ENCODE results near the gene PRKN. TPM values are rescaled to one million over a fixed set of nuclear protein-coding genes. Genes with fewer than 3 reads are reported as not detected.

PRKN gene
- total RNA-seq, 1 donor from 2014 or later: 2.8 TPM

- H3K27ac Mint-ChIP-seq: no peak overlapping the region
- no peaks in the 10 kb centered on the region for H3K36me3 ChIP-seq
- no peak overlapping the region for H3K27ac ChIP-seq
- no peaks in the 10 kb centered on the region for H3K27me3 ChIP-seq
- H4K20me1 ChIP-seq (ENCODE audit: low read depth): no peaks in the 10 kb centered on the region
- H3K4me3 Mint-ChIP-seq: no peak overlapping the region
- H2AFZ ChIP-seq (replicated peaks): no peak overlapping the region
- H3K4me1 Mint-ChIP-seq: peaks cover 22% of the 10 kb centered on the region
- peaks cover 5% of the 10 kb centered on the region for H3K36me3 Mint-ChIP-seq
- H3K4me2 ChIP-seq: no peak overlapping the region
- H3K4me1 ChIP-seq: peaks cover 12% of the 10 kb centered on the region
- no peak overlapping the region for H3K9ac ChIP-seq
- H3K27me3 Mint-ChIP-seq (ENCODE audit: insufficient read depth, low read depth): peaks cover 2% of the 10 kb centered on the region
- no peak overlapping the region for H3K4me3 ChIP-seq
- DNase-seq (ENCODE audit: low spot score): no peak
- no peaks in the 10 kb centered on the region for H3F3A ChIP-seq (ENCODE audit: low read depth)
- no peak for TF ChIP-seq CTCF (IDR thresholded peaks at IDR 0.05)
- no peak for TF ChIP-seq EZH2phosphoT487 (IDR thresholded peaks at IDR 0.05)
- TF ChIP-seq EZH2 (IDR thresholded peaks at IDR 0.05): no peak
- H3K9me3 Mint-ChIP-seq: peaks cover 12% of the 10 kb centered on the region
- H3K9me3 ChIP-seq (ENCODE audit: low read depth): no peaks in the 10 kb centered on the region
- H3K79me2 ChIP-seq (ENCODE audit: low read depth): no peaks in the 10 kb centered on the region
These were observed 239.1 kb downstream of the PRKN start for GRCh38 chr6:162488444-162488843.

- H3K4me1 ChIP-seq: peaks cover 8% of the 10 kb centered on the region
- no peak for DNase-seq (ENCODE audit: low spot score)
- no peaks in the 10 kb centered on the region for H3K9me3 ChIP-seq (ENCODE audit: low read depth)
- no peaks in the 10 kb centered on the region for H3F3A ChIP-seq (ENCODE audit: low read depth)
- H3K4me3 ChIP-seq: no peak overlapping the region
- H2AFZ ChIP-seq (replicated peaks): no peak overlapping the region
- Mint-ChIP-seq H3K27ac (no peak overlapping the region), H3K27me3 (ENCODE audit: insufficient read depth, low read depth) (peaks cover 2% of the 10 kb centered on the region), H3K4me1 (peaks cover 24% of the 10 kb centered on the region), H3K4me3 (no peak overlapping the region), H3K36me3 (peaks cover 5% of the 10 kb centered on the region), H3K9me3 (peaks cover 12% of the 10 kb centered on the region)
- no peaks in the 10 kb centered on the region for H3K36me3 ChIP-seq
- no peak overlapping the region for H3K27ac ChIP-seq
- H3K4me2 ChIP-seq: no peak overlapping the region
- no peak for TF ChIP-seq EZH2phosphoT487 (IDR thresholded peaks at IDR 0.05)
- TF ChIP-seq CTCF (IDR thresholded peaks at IDR 0.05): no peak
- TF ChIP-seq EZH2 (IDR thresholded peaks at IDR 0.05): no peak
- H3K27me3 ChIP-seq: no peaks in the 10 kb centered on the region
- H3K9ac ChIP-seq: no peak overlapping the region
- no peaks in the 10 kb centered on the region for H3K79me2 ChIP-seq (ENCODE audit: low read depth)
- no peaks in the 10 kb centered on the region for H4K20me1 ChIP-seq (ENCODE audit: low read depth)
These were observed 242.1 kb downstream of the PRKN start for GRCh38 chr6:162485464-162485863.

GRCh38 chr6:162481938-162482337 is 245.6 kb downstream of the PRKN start:
- Histone ChIP-seq H4K20me1 (ENCODE audit: low read depth) (no peaks in the 10 kb centered on the region), H3K36me3 (no peaks in the 10 kb centered on the region), H3F3A (ENCODE audit: low read depth) (no peaks in the 10 kb centered on the region), H3K27ac (no peak overlapping the region), H3K9ac (no peak overlapping the region), H3K4me1 (no peaks in the 10 kb centered on the region), H3K4me2 (no peak overlapping the region), H3K4me3 (no peak overlapping the region), H3K27me3 (no peaks in the 10 kb centered on the region), H3K9me3 (ENCODE audit: low read depth) (no peaks in the 10 kb centered on the region), H2AFZ (replicated peaks) (no peak overlapping the region), H3K79me2 (ENCODE audit: low read depth) (no peaks in the 10 kb centered on the region)
- no peaks in the 10 kb centered on the region for H3K9me3 Mint-ChIP-seq
- peaks cover 24% of the 10 kb centered on the region for H3K4me1 Mint-ChIP-seq
- H3K27ac Mint-ChIP-seq: no peak overlapping the region
- H3K27me3 Mint-ChIP-seq (ENCODE audit: insufficient read depth, low read depth): peaks cover 14% of the 10 kb centered on the region
- DNase-seq (ENCODE audit: low spot score): no peak
- TF ChIP-seq CTCF (IDR thresholded peaks at IDR 0.05) (no peak), EZH2 (IDR thresholded peaks at IDR 0.05) (no peak), EZH2phosphoT487 (IDR thresholded peaks at IDR 0.05) (no peak)
- no peaks in the 10 kb centered on the region for H3K36me3 Mint-ChIP-seq
- no peak overlapping the region for H3K4me3 Mint-ChIP-seq

Data from neural progenitor cell (in vitro differentiated cells).